Activated T-cell treated with anti-CD3 and anti-CD28 coated beads for 4 hours (primary cell): ENCODE data around the gene UNC50.

ENCODE experiments used
- DNase-seq: peaks from one replicate; pipeline ENCODE4 v3.0.0-alpha.2; 2020

UNC50 gene

GRCh38 chr2:98608116-98608961 lies at the start of gene UNC50, which contains the start of gene COA5:
Gene UNC50, plus strand, starts transcription at chr2:98608589. Its CDS starts 1,171 bp downstream, at chr2:98609760.
Gene COA5, minus strand, starts transcription at chr2:98608512. Its CDS starts 107 bp downstream, at chr2:98608405.
- DNase-seq = peak; percentile 82

GRCh38 chr2:98558852-98559530 lies 49.4 kb upstream of the UNC50 start:
- DNase-seq = no peak

- no peak for DNase-seq
Observed at GRCh38 chr2:98559581-98559980, 48.8 kb upstream of the UNC50 start.

GRCh38 chr2:98560256-98560771 lies 48.1 kb upstream of the UNC50 start:
- no peak for DNase-seq

- no peak for DNase-seq
Observed at GRCh38 chr2:98561018-98561417, 47.4 kb upstream of the UNC50 start.

- no peak for DNase-seq
Observed at GRCh38 chr2:98561902-98562695, 46.3 kb upstream of the UNC50 start.

- no peak for DNase-seq
Observed at GRCh38 chr2:98563394-98563793, 45.0 kb upstream of the UNC50 start.

- DNase-seq = no peak
Observed at GRCh38 chr2:98564541-98565132, 43.8 kb upstream of the UNC50 start.

- no peak for DNase-seq
Observed at GRCh38 chr2:98565286-98565860, 43.0 kb upstream of the UNC50 start.

GRCh38 chr2:98565941-98566340 lies 42.4 kb upstream of the UNC50 start:
- DNase-seq = no peak

- no peak for DNase-seq
Observed at GRCh38 chr2:98568161-98568956, 40.0 kb upstream of the UNC50 start.

GRCh38 chr2:98569197-98569793 lies 39.1 kb upstream of the UNC50 start:
- peak; percentile 66 for DNase-seq

GRCh38 chr2:98569915-98570314 lies 38.5 kb upstream of the UNC50 start:
- DNase-seq = no peak

- no peak for DNase-seq
Observed at GRCh38 chr2:98570356-98570755, 38.0 kb upstream of the UNC50 start.

- DNase-seq = no peak
Observed at GRCh38 chr2:98571121-98571701, 37.2 kb upstream of the UNC50 start.

- DNase-seq = no peak
Observed at GRCh38 chr2:98571796-98572195, 36.6 kb upstream of the UNC50 start.

- DNase-seq = no peak
Observed at GRCh38 chr2:98572211-98572610, 36.2 kb upstream of the UNC50 start.

GRCh38 chr2:98572676-98573075 lies 35.7 kb upstream of the UNC50 start:
- DNase-seq = no peak

- DNase-seq = no peak
Observed at GRCh38 chr2:98573426-98573825, 35.0 kb upstream of the UNC50 start.

GRCh38 chr2:98576666-98577312 lies 31.6 kb upstream of the UNC50 start:
- DNase-seq = no peak
